GM18526 (cell line): ENCODE data around the gene CELSR1.

Source experiments
- POLR2A ChIP-seq: IDR thresholded peaks from 3 replicates; pipeline ENCODE4 v1.6.1; 2011; ENCODE audit not compliant: insufficient read length; ENCODE audit errors: extremely low read depth

CELSR1 gene

GRCh38 chr22:46476547-46476941, 60.9 kb downstream of the CELSR1 start:
- TF ChIP-seq POLR2A, result no peak

- TF ChIP-seq POLR2A, result no peak
Observed at GRCh38 chr22:46473896-46474557, 63.4 kb downstream of the CELSR1 start.

GRCh38 chr22:46473021-46473779, 64.2 kb downstream of the CELSR1 start:
- no peak for TF ChIP-seq POLR2A

- TF ChIP-seq POLR2A, result no peak
Observed at GRCh38 chr22:46472722-46473016, 64.8 kb downstream of the CELSR1 start.

GRCh38 chr22:46471901-46472721, 65.3 kb downstream of the CELSR1 start:
- TF ChIP-seq POLR2A, result no peak

DNA sequence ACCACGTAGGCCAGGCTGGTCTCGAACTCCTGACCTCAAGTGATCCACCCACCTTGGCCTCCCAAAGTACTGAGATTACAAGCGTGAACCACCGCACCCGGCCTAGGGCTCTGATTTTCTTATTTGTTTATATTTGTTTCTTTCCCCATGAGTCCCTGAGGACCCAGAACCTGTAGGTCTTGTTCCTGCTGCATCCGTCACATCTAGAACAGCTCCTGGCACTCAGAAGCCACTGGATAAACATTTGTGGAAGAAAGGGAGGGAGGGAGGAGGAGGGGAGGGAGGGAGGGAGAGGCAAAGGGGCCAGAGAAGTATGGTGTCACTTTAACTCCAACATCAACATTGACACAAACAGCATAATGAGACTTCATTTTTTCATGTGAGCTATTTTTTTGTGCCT, 67.7 kb downstream of the CELSR1 start:
- no peak for TF ChIP-seq POLR2A

- no peak for TF ChIP-seq POLR2A
Observed at GRCh38 chr22:46467006-46467405, 70.4 kb downstream of the CELSR1 start.

DNA sequence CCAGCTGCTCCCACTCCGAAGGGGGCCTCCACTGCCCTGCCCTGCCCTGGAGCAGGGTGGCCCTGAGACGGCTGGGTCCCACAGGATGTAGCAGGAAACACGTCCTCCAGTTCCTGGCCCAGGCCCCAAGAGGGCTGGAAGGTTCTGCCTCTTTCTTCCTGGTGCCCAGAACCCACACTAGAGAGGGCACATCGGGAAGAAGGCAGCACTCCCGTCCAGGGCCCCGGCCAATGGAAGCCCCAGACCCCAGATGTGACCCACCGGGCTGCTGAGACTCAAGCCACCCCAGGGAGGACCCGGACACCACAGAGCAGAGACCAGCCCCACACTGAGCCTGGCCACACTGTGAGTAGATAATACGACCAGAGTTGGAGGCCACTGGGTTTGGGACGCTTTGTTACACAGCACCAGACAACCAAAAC, 71.2 kb downstream of the CELSR1 start:
- TF ChIP-seq POLR2A, result no peak

DNA sequence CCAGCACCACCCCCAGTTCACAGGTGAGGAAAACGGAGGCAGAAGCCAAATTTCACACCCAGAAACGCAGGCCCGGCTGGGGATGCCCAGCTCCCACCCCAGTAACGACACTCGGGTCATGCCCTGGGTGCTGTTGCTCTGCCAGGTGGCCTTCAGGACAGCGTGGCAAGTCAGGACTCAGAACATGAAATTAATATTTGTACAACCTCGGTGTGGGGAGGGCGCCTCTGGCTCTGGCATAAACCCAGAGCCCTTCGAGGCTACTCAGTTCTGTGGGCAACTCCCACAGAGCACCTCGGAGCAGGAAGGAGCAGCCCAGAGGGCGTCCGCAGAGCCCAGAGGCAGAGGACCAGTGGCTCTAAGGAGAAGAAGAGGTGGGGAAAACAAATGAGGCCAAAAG, 71.6 kb downstream of the CELSR1 start:
- TF ChIP-seq POLR2A, result no peak

DNA sequence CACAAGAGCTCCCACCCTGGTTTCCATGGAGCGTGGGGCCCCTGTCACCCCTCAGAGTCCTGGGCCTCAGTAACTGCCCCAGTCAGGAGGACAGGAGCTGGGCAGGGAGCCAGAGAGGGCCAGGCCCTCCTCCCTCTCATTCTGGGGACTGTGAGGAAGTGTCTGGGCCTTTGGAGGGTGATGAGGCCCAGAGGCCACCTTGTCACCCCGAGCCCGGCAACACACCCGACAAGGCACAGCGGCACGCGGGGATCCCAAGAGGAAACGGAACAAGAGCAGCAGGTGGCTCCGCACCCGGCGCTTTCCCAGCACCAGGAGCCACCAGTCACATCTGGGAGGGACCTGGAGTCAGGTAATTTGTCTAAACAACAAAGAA, 72.1 kb downstream of the CELSR1 start:
- no peak for TF ChIP-seq POLR2A

- TF ChIP-seq POLR2A, result no peak
Observed at GRCh38 chr22:46464701-46465344, 72.6 kb downstream of the CELSR1 start.

GRCh38 chr22:46464296-46464695, 73.1 kb downstream of the CELSR1 start:
- no peak for TF ChIP-seq POLR2A

- TF ChIP-seq POLR2A, result no peak
Observed at GRCh38 chr22:46463435-46464227, 73.8 kb downstream of the CELSR1 start.

GRCh38 chr22:46462726-46463371, 74.6 kb downstream of the CELSR1 start:
- TF ChIP-seq POLR2A, result no peak

- no peak for TF ChIP-seq POLR2A
Observed at GRCh38 chr22:46461566-46462180, 75.7 kb downstream of the CELSR1 start.
